NCI-H2107 treated with DMSO at 0.1 percent for 48 hours (cell line): Measurements from ENCODE around the gene HSPA6.
"Not testable (repeated sequence)": the region's sequence is repeated elsewhere in the genome, so short reads cannot be mapped to it uniquely, and the experiment has no call there.

Source experiments
- DNase-seq: peaks from one replicate; lab custom pipeline; 2025; ENCODE audit not compliant: unreplicated experiment; lab: John Stamatoyannopoulos, UW

The HSPA6 gene

DNA sequence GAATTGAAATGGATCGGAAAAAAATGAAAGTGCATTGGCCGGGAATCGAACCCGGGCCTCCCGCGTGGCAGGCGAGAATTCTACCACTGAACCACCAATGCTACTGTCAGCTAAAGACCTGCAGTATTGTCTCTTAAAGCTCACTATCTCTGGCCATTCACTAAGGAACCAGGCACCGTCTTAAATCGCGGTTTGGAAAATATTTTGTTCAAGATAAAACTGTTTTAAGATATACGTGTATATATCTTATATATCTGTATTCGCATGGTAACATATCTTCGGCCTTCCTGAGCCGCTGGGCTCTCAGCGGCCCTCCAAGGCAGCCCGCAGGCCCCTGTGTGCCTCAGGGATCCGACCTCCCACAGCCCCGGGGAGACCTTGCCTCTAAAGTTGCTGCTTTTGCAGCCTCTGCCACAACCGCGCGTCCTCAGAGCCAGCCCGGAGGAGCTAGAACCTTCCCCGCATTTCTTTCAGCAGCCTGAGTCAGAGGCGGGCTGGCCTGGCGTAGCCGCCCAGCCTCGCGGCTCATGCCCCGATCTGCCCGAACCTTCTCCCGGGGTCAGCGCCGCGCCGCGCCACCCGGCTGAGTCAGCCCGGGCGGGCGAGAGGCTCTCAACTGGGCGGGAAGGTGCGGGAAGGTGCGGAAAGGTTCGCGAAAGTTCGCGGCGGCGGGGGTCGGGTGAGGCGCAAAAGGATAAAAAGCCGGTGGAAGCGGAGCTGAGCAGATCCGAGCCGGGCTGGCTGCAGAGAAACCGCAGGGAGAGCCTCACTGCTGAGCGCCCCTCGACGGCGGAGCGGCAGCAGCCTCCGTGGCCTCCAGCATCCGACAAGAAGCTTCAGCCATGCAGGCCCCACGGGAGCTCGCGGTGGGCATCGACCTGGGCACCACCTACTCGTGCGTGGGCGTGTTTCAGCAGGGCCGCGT, at the start of gene HSPA6:
Gene HSPA6 (plus strand): TSS at position 724 of the 925 bp plus-strand sequence. CDS start 119 bp downstream, at position 843.
- DNase-seq = peak; percentile 67

DNA sequence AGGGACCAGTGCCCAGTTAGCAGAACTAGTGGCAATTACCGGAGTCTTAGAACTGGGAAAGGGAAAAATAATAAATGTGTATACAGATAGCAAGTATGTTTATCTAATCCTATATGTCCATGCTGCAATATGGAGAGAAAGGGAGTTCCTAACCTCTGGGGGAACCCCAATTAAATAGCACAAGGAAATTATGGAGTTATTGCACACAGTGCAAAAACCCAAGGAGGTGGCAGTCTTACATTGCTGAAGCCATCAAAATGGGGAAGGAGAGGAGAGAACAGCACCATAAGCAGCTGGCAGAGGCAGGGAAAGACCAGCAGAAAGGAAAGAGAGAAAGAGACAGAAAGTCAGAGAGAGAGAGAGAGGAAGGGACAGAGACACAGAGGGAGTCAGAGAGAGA, 46.6 kb upstream of the HSPA6 start:
- not testable (repeated sequence) for DNase-seq

DNA sequence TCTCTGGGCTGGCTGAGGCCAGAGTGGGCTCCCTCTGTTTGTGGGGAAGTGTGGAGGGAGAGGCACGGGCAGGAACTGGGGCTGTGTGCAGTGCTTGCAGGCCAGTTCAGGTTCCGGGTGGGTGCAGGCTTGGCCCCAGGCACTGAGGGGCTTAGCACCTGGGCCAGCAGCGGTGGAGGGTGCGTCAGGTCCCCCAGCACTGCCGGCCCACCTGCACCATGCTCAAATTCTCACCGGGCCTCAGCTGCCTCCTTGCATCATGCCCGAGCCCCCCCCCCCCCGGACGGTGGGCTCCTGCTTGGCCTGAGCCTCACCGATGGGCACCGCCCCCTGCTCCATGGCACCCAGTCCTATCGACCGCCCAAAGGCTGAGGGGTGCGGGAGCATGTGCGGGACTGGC, 45.4 kb upstream of the HSPA6 start:
- no peak for DNase-seq

DNA sequence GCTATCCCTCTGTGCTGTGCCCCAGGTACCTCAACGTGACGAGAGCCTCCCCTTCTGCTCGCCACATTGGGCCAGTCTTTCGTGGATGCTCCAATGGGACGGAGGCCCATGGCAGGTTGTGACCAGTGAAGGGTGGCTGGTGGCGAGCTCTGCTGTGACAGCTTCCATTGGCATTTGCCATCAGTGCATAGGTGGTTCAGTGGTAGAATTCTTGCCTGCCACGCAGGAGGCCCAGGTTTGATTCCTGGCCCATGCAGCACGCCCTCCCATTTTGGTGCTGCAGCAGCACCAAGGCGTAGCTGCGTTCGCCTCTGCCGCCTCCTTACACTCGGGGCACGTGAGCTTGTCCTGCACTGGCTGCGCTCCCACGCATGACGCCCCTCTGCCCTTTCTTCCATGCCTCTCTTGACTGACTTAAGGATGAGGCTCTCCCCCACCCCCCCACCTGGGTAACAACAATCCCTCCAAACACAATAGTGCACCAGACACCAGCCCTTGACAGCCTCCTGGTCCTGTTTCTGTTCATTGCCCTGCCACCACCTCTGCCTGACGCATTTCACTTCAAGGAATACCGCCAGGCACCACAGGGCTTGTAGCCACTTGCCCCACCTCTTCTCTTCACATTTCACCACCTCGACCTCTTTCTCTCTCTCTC, 43.8 kb upstream of the HSPA6 start:
- DNase-seq = no peak

DNA sequence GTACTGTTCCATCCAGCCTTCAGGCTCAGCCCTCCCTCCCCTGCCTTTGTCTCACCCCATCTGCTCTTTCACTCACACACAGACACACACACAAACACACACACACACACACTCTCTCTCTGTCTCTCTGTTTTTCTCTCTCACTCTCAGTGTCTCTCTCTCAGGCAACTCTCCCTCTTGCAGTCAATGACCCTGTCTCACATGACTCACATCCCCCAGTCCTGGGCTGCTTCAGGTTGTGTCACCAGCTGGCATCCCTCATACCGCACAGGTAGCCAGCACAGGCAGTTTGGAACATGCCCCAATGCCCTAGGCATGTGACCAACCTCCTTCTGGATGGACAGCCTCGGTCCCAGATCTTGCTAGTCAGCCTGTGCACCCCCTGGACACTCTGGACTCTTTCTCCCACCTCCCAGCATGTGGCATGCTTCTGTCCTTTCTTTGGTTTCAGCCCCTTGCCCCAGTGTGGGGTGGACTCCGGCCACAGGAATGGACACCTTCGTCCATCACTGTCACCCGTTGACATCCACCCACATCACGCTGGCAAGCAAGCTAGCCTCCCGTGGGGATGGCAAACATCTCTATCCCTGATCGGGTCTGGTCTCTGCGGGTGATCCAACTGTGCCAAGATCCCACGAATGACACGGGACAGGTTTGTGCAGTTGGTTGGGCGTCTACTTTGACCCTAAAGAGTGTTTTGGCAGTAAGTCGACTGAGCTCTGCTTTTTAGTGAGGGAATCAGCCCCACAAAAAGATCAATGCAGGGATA, 42.5 kb upstream of the HSPA6 start:
- DNase-seq = no peak

DNA sequence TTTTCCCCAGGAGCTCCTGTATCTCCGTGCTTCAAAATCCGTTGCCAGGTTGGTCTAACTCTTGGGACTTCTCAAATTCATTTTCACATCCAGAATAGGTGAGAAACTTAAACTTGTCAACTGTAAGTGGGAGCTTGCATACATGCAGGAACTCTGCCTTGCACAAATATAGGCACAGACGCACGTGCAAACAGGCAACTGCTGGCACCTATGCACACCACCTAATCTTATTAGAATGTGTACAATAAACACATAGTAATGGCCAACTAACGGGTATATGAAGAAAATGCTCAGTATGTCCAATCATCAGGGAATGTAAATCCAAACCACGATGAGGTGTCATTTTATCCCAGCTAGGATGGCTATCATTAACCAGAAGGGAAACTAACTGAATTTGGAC, 41.7 kb upstream of the HSPA6 start:
- no peak for DNase-seq

DNA sequence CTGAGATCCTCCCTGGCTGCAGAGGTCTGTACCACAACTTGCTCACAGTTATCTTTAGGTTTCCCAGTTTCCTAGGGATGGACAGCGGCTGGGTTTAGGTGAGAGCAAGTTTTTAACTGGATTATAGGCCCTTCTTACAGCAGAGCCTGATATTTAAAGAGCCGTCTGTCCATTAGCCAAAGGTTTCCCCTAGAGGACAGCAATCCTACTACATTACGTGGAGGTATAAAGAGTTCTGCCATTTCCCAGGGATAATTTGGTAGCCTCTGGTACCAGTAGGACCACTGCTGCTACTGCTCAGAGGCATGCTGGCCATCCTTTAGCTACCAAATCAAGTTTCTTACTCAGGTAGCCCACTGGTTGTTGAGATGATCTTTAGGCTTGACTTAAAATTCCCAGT, 41.0 kb upstream of the HSPA6 start:
- DNase-seq = no peak

DNA sequence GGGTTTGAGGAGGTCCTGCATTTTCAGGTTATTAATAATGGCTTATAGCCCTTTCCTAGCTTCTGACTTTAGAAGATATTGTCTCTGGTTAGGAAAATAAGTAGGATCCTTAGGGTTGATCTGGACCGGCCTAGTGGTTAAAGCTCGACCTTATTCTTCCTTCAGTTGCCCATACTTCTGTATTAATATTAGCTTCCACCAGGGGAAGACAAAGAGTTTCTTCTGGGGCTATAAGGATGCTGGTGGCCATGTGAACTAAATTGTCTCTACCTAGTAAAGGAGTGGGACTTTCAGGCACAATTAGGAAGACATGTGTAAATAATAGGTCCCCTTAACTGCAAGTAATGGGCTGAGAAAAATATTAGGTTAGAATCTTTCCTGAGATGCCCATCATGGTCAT, 39.7 kb upstream of the HSPA6 start:
- no peak for DNase-seq

DNA sequence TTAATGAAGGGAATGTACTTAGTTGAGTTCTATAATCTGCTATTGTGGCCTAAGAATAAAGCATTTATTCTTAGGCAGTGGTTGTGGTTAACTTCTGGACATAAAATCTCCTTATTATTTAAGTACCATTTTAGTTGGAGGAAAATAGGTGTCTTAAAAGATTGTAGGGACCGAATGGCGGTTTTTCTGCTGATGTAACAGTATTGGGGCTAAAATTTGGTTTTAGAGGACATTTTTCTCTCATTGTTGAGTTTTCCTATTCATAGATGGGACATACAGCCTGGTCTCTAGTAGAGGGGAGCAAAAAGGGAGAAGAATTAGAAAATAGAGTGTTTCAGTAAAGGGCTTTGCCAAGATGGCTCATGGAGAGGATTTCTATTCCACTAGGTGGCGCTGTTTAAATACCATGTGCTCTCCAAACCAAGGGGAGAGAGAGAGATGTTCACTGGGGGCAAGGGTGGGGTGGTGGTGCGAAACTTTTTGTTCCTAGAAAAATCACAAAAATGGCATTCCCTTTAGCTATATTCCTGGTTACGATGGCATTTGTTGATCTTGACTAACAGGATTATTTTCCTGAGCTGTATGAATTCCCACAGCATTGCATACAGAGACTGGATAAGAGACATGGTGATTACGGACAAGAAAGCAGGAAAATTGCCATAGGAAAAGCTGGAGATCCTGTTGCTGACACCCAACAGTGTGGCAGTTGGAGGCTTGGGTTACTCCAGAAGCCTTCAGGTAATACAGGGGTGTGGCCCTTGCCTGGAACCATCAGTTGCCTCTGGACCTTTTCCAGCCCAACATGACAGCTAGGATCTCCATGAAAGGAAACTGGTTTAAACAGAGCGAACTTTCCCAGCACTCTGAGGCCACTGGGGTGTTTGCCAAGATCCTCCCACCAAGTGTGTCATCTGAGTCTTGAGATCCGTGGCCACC, 37.3 kb upstream of the HSPA6 start:
- peak; percentile 37 for DNase-seq

DNA sequence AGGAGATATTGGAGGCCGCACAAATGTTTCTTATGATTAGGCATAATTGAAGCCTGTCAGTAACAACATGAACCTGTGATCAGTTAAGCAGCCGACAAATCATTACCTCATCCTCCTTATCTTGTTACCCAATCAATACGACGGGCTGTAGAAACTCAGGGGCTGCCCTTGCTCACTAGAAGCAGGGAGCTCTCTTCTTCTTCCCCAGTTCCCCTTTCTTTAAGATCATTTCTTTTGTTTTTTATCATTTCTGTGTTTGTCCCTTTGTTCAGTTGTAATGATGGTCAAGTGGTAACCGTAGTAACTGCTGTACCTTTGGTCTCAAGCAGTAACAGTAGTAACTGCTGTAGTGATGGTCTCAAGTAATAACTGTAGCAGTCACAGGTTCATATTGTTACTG, 32.9 kb upstream of the HSPA6 start:
- DNase-seq = no peak

DNA sequence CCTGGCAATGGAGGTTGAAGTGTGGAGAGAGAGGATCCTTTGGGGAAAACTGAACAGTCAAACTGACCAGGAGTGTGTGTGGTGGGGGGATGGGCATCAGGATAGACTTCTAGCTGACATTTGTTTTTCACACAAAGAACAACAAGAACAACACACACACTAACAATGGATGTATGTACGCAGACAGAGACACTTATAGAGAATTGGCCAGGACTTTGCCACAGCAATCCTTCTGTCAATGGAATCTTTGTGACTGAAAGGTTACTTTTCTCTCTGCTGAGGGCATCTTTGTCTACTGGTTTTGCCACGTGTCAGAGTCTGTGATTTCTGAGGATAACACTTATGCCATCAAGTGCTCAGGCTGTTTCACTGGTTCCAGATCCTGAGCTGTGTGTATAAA, 31.5 kb upstream of the HSPA6 start:
- DNase-seq = no peak

DNA sequence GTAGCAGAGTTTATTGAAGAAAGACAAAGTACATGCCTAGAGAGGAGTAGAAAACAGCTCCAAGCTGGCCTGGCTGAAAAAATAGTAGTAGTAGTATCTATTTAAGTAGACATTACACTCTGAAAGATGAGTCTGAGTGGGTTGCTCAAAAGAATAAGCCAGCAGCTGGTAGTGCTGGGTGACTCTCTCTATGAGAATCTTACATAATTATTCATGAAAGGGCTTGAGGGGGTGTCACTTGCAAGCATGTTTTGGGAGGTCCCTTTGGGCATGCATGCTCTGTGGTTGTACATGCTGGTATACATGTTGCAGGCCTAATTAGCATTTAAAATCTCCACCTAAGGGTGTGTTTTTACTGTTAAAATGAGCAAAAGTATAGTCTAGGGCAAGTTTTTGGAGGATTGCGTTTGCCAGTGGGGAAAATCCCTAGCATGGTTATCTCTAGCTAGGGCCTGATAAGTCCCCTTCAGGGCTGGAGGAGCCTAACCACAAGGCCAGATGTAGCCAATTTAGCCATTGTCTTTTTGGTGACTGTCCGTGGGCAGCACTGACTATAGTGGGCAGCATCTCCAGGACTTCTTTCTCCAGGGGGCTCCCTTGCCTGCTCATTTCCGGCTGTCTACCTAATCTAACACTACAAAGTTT, 30.1 kb upstream of the HSPA6 start:
- DNase-seq = no peak

DNA sequence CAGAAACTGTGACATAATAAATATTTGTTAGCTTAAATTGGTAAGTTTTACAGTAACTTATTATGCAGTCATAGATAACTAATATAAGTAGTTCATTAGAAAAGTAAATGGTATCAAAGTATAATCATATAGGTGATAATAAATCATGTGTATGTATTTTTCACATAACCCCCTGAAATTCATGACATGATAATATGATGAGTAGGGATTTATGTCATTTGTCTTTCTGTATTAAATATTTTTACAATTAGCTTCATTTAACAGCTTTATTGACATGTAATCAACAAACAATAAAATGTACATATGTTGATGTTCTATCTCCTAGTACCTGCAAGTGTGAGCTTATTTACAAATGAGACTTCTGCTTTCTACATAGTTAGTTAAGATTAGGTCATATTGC, 28.9 kb upstream of the HSPA6 start:
- no peak for DNase-seq

DNA sequence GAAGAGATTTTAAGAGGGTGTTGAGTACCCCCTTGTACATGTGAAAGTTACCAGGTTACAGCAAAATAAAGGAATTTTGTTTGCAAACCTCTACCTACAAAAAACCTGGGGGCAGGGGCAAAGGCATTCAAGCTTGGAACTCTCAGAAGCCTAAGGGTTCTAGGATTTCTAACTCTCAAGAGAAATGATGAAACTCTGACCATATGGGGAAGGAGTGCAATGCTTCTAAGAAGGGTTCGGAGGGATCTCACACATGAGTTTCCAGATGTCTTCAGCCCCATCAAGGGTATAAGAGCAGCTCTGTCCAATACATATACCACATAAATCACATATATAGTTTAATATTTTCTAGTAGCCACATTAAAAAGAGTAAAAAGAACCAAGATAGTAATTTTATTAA, 26.4 kb upstream of the HSPA6 start:
- no peak for DNase-seq

DNA sequence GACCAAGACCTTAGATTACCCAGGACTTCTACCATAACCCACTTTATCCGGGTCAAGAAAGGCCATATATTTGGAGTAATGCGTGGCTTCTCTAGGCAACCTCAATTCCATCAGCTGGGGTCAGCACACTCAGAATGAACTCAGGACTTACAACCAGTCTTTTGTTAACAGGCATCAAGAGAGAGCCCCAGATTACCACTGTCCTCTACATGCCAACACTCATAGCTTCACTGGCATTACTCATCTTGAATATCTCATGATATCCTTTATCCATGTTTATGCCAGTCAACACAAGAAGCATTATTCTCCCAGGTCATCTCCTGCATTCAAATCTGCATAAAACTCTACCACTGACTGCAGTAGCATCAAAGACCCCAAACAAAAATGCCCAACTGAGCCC, 25.7 kb upstream of the HSPA6 start:
- DNase-seq = no peak

DNA sequence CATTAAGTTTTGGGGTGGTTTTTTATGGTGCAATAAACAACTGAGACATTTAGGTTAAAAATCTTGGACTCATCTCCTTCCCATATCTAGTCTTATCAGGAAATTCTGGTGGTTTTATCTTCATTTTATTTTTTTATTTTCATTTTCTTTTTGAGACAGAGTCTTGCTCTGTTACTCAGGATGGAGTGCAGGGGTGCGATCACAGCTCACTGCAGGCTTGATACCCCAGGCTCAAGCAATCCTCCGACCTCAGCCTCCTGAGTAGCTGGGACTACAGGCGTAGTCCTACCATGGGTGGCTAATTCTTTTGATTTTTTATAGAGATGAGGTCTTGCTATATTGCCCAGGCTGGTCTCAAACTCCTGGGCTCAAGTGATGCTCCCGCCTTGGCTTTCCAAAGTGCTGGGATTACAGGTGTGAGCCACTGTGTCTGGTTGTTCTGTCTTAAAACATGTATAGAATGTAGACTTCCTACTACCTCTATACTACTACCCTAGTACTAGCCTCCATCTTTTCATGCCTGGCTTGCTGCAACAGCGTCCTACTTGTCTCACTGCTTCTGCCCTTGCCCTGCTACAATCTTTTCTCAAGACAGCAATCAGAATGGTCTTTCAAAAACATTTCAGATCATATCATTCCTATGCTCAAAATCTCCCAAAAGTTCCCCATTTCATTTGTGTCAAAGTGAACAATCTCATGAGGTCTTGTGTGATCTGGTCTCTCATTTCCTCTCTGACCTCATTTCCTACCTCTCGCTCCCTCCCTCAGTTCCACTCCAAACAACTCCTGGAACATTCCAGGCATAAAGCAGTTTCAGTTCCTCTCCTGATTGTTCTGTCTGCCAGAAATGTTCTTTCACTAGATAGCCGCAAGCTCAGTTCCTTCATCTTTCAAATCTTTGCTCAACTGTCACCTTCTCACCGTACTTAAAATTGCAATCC, 25.0 kb upstream of the HSPA6 start:
- no peak for DNase-seq

DNA sequence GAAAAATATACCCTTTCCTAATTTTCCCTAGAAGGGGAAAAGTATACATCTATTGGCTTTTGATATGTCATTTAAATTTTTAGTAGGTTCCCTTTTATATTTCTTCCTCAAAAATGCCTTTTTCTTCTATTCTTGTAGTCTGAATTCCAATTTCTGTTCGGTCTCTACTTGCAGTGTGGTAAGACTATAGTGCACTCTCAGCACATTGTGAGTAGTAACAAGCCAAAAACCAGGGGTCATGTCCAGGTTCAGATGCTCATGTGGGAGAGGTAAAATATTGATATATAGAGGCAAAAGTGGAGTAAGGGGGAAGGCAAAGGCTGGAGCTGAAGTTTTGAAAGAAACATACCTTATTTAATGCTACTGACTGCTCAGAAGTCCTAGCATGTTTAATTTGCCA, 23.1 kb upstream of the HSPA6 start:
- no peak for DNase-seq

DNA sequence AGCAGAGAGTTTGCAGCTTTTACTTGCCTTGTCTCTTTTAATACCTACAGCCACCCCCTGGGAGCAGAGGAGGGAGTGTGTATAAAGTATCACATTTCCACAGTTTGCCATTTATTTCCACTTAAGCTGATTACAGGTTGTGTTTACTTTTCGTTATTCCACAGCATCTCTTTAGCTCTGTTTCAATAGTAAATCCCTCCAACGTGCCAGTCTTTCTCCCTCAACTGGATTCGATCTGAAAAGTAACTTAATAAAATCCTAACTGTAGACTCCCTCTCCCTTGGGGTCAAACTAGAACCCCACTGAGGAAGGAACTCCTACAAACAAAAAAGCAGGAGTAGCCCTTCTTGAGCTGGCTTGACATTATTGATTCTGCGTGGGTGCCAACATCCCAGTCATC, 22.2 kb upstream of the HSPA6 start:
- peak; percentile 79 for DNase-seq
